ENCODE data around the gene GJA9.

DNA sequence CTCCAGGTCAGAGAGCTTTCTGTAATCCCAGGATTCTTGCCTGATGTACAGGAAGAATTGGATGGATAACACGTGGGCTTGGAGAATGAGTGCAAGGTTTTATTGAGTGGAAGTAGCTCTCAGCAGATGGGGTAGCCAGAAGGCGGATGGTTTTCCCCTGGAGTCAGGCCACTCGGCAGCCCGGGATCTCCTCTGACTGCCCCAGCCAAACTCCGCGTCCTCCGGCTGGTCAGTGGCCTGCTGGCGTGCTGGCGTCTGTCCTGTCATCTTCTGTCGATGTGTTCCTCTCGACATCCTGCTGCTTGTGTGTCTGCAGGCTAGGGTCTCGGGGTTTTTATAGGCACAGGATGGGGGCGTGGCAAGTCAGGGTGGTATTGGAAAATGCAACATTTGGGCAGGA is 27.4 kb upstream of the GJA9 start:
- TF ChIP-seq TCF12 (IDR thresholded peaks at IDR 0.05; ENCODE audit: low read depth) (no peak), RAD21 (IDR thresholded peaks at IDR 0.05; ENCODE audit: low read depth) (no peak), NFIC (IDR thresholded peaks at IDR 0.05) (no peak), EP300 (IDR thresholded peaks at IDR 0.05; ENCODE audit: borderline replicate concordance) (no peak), YY1 (IDR thresholded peaks at IDR 0.05; ENCODE audit: low read depth) (no peak), EGR1 (IDR thresholded peaks at IDR 0.05) (no peak), CREB1 (IDR thresholded peaks at IDR 0.05; ENCODE audit: low read depth) (no peak), TAF1 (IDR thresholded peaks at IDR 0.05; ENCODE audit: low read depth) (no peak), FOXM1 (IDR thresholded peaks at IDR 0.05; ENCODE audit: borderline replicate concordance, low read depth) (no peak), ZBTB7A (IDR thresholded peaks at IDR 0.05; ENCODE audit: low read depth) (no peak)
- TF ChIP-seq, protein P1, sequence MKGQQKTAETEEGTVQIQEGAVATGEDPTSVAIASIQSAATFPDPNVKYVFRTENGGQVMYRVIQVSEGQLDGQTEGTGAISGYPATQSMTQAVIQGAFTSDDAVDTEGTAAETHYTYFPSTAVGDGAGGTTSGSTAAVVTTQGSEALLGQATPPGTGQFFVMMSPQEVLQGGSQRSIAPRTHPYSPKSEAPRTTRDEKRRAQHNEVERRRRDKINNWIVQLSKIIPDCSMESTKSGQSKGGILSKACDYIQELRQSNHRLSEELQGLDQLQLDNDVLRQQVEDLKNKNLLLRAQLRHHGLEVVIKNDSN (IDR thresholded peaks at IDR 0.05): no peak
- TF ChIP-seq, protein P2, sequence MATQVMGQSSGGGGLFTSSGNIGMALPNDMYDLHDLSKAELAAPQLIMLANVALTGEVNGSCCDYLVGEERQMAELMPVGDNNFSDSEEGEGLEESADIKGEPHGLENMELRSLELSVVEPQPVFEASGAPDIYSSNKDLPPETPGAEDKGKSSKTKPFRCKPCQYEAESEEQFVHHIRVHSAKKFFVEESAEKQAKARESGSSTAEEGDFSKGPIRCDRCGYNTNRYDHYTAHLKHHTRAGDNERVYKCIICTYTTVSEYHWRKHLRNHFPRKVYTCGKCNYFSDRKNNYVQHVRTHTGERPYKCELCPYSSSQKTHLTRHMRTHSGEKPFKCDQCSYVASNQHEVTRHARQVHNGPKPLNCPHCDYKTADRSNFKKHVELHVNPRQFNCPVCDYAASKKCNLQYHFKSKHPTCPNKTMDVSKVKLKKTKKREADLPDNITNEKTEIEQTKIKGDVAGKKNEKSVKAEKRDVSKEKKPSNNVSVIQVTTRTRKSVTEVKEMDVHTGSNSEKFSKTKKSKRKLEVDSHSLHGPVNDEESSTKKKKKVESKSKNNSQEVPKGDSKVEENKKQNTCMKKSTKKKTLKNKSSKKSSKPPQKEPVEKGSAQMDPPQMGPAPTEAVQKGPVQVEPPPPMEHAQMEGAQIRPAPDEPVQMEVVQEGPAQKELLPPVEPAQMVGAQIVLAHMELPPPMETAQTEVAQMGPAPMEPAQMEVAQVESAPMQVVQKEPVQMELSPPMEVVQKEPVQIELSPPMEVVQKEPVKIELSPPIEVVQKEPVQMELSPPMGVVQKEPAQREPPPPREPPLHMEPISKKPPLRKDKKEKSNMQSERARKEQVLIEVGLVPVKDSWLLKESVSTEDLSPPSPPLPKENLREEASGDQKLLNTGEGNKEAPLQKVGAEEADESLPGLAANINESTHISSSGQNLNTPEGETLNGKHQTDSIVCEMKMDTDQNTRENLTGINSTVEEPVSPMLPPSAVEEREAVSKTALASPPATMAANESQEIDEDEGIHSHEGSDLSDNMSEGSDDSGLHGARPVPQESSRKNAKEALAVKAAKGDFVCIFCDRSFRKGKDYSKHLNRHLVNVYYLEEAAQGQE (IDR thresholded peaks at IDR 0.05; ENCODE audit: low read depth): no peak
- TF ChIP-seq, protein P3, sequence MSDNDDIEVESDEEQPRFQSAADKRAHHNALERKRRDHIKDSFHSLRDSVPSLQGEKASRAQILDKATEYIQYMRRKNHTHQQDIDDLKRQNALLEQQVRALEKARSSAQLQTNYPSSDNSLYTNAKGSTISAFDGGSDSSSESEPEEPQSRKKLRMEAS (IDR thresholded peaks at IDR 0.05): no peak
